A549 (cell line): Measurements from ENCODE around the gene BCAP31. TPM values are rescaled to one million over a fixed set of nuclear protein-coding genes. Genes with fewer than 3 reads are reported as not detected.

Experiments used
- ATAC-seq, 2 experiments: fragments of 200-7000 bp in 1 of 2; fragments of >200 bp in 1 of 2; cut with Nextera tagmentation in 1 of 2; cut with Tn5 transposase in 1 of 2; 3 replicates each; pipeline versions ENCODE4 v1.8.0 to v1.9.1; 2018 to 2020; ENCODE audit warnings: mild to moderate bottlenecking in 1 of 2, moderate library complexity in 1 of 2
- CTCF ChIA-PET: fragments of 300-600 bp; sonication (Branson Sonifier 250); formaldehyde crosslinking; extraction: SDS; loops from one replicate; lab custom pipeline; 2021; ENCODE audit warnings: antibody characterized with exemption, inconsistent platforms; lab: Yijun Ruan, JAX
- POLR2A ChIA-PET: fragments of 350-600 bp; formaldehyde crosslinking; extraction: SDS; loops from one replicate; lab custom pipeline; 2021; ENCODE audit warnings: antibody characterized with exemption, inconsistent platforms; lab: Yijun Ruan, JAX
- DNase-seq, 2 experiments: peaks; one replicate each; pipeline versions ENCODE4 v3.0.0 to v3.0.0-alpha.2; 2011 to 2016; ENCODE audit warnings: low read depth in 1 of 2, low spot score in 1 of 2
- FAIRE-seq: peaks from 2 replicates; lab custom pipeline; 2011; peaks lifted over from hg19 to GRCh38; lab: Jason Lieb, UNC
- H3K27ac ChIP-seq, 2 experiments: fragments of >200 bp; sonication (Bioruptor Twin); formaldehyde crosslinking; 3 replicates each; pipeline ENCODE4 v1.5.1; 2016 to 2017
- H3K4me1 ChIP-seq: fragments of >200 bp; sonication (Bioruptor Twin); formaldehyde crosslinking; 3 replicates; pipeline ENCODE4 v1.6.1; 2016
- H3K4me2 ChIP-seq: fragments of >200 bp; sonication (Bioruptor Twin); formaldehyde crosslinking; 3 replicates; pipeline ENCODE4 v1.6.1; 2016
- H3K4me3 ChIP-seq: fragments of >200 bp; sonication (Bioruptor Twin); formaldehyde crosslinking; 3 replicates; pipeline ENCODE4 v1.5.1; 2016
- H3K9me3 ChIP-seq: fragments of >200 bp; sonication (Bioruptor Twin); formaldehyde crosslinking; 3 replicates; pipeline ENCODE4 v1.6.1; 2016
- CBX8 ChIP-seq: fragments of 200-600 bp; sonication (generic); IDR thresholded peaks from 2 replicates; pipeline ENCODE4 v1.6.1; 2016
- CHD2 ChIP-seq: fragments of 150-350 bp; IDR thresholded peaks from 2 replicates; pipeline ENCODE4 v1.6.1; 2014; ENCODE audit warnings: low read length; ENCODE audit not compliant: partially characterized antibody
- CTCF ChIP-seq: fragments of >200 bp; sonication (Bioruptor Twin); formaldehyde crosslinking; IDR thresholded peaks from 3 replicates; pipeline ENCODE4 v1.5.1; 2016
- E2F6 ChIP-seq: IDR thresholded peaks from 2 replicates; pipeline ENCODE4 v1.6.1; 2012; ENCODE audit warnings: low read depth, borderline replicate concordance
- ELK1 ChIP-seq: fragments of 150-350 bp; IDR thresholded peaks from 2 replicates; pipeline ENCODE4 v1.6.1; 2014; ENCODE audit warnings: low read depth, mild to moderate bottlenecking, low read length
- ESRRA ChIP-seq: fragments of 150-350 bp; IDR thresholded peaks from 2 replicates; pipeline ENCODE4 v1.6.1; 2014; ENCODE audit warnings: mild to moderate bottlenecking, low read length, borderline replicate concordance
- GATA3 ChIP-seq: IDR thresholded peaks from 2 replicates; pipeline ENCODE4 v1.6.1; 2012; ENCODE audit warnings: borderline replicate concordance
- HDAC2 ChIP-seq: fragments of 200-600 bp; sonication (generic); IDR thresholded peaks from 2 replicates; pipeline ENCODE4 v1.6.1; 2016
- HES2 ChIP-seq: fragments of >200 bp; sonication (Bioruptor Twin); formaldehyde crosslinking; IDR thresholded peaks from 2 replicates; pipeline ENCODE4 v1.6.1; 2016
- HOXB13 ChIP-seq: fragments of 250-450 bp; sonication (Bioruptor Pico); IDR thresholded peaks from 2 replicates; pipeline ENCODE4 v1.5.0; 2020; ENCODE audit warnings: low read depth, mild to moderate bottlenecking, moderate library complexity
- HOXB5 ChIP-seq: fragments of 250-450 bp; sonication (Bioruptor Pico); IDR thresholded peaks from 2 replicates; pipeline ENCODE4 v1.5.0; 2020; ENCODE audit warnings: mild to moderate bottlenecking, moderate library complexity
- JUN ChIP-seq, 2 experiments: fragments of >200 bp; sonication (Bioruptor Twin); formaldehyde crosslinking; IDR thresholded peaks; 2 replicates in 1 of 2; 3 replicates in 1 of 2; pipeline ENCODE4 v1.6.1; 2016 to 2017
- KDM1A ChIP-seq: fragments of 200-600 bp; sonication (generic); IDR thresholded peaks from 2 replicates; pipeline ENCODE4 v1.6.1; 2016; ENCODE audit warnings: low read depth, mild to moderate bottlenecking
- MAX ChIP-seq: IDR thresholded peaks from 2 replicates; pipeline ENCODE4 v1.6.1; 2012
- MAZ ChIP-seq: fragments of 150-350 bp; IDR thresholded peaks from 2 replicates; pipeline ENCODE4 v1.6.1; 2014; ENCODE audit warnings: antibody characterized with exemption, low read depth, low read length, borderline replicate concordance
- PBX3 ChIP-seq: IDR thresholded peaks from 2 replicates; pipeline ENCODE4 v1.6.1; 2012
- PHF8 ChIP-seq: fragments of 200-600 bp; sonication (generic); IDR thresholded peaks from 2 replicates; pipeline ENCODE4 v1.6.1; 2016; ENCODE audit warnings: low read depth, mild to moderate bottlenecking, antibody characterized with exemption, moderate library complexity, borderline replicate concordance
- POLR2A ChIP-seq: IDR thresholded peaks from 2 replicates; pipeline ENCODE4 v1.6.1; 2012; ENCODE audit warnings: mild to moderate bottlenecking, low read length
- RAD21 ChIP-seq, 2 experiments: fragments of >200 bp in 1 of 2; sonication (Bioruptor Twin) in 1 of 2; formaldehyde crosslinking in 1 of 2; IDR thresholded peaks in 1 of 2; conservative IDR thresholded peaks in 1 of 2; 2 replicates in 1 of 2; 3 replicates in 1 of 2; pipeline ENCODE4 v1.6.1; 2012 to 2018; ENCODE audit warnings: inconsistent platforms in 1 of 2
- RCOR1 ChIP-seq: fragments of 150-350 bp; IDR thresholded peaks from 2 replicates; pipeline ENCODE4 v1.6.1; 2014; ENCODE audit warnings: antibody characterized with exemption, low read length, low read depth
- REST ChIP-seq: fragments of 200-600 bp; sonication (generic); IDR thresholded peaks from 2 replicates; pipeline ENCODE4 v1.6.1; 2016; ENCODE audit warnings: antibody characterized with exemption, mild to moderate bottlenecking, moderate library complexity
- RFX5 ChIP-seq: fragments of 450-650 bp; IDR thresholded peaks from 2 replicates; pipeline ENCODE4 v1.7.1; 2014; ENCODE audit warnings: antibody characterized with exemption, mild to moderate bottlenecking, moderate library complexity
- RNF2 ChIP-seq: fragments of 200-600 bp; sonication (generic); IDR thresholded peaks from 2 replicates; pipeline ENCODE4 v1.6.1; 2016; ENCODE audit warnings: low read depth, mild to moderate bottlenecking, antibody characterized with exemption, moderate library complexity, borderline replicate concordance
- SMC3 ChIP-seq: fragments of >200 bp; sonication (Bioruptor Twin); formaldehyde crosslinking; IDR thresholded peaks from 3 replicates; pipeline ENCODE4 v1.6.1; 2018; ENCODE audit warnings: inconsistent platforms
- SREBF2 ChIP-seq: fragments of 450-650 bp; IDR thresholded peaks from 2 replicates; pipeline ENCODE4 v1.6.1; 2014; ENCODE audit warnings: mild to moderate bottlenecking, moderate library complexity
- ZC3H11A ChIP-seq: fragments of 450-650 bp; IDR thresholded peaks from 2 replicates; pipeline ENCODE4 v1.6.1; 2014; ENCODE audit warnings: antibody characterized with exemption, mild to moderate bottlenecking
- WGBS: methylation state at CpG from one replicate; pipeline ENCODE4 v1.1.6; 2017; ENCODE audit errors: missing lambda C conversion rate; 5-methylcytosine and 5-hydroxymethylcytosine counted together
- polyA plus RNA-seq, 4 experiments: library from polyadenylated mRNA; depleted of rRNA in 3 of 4; stranded (reverse); fragments of >200 nt; fragmentation: RNase III in 1 of 4; extraction: RNeasy Plus Mini Kit Qiagen cat#74134 plus additional on column Dnase treatment in 1 of 4; gene quantifications; 2 replicates in 3 of 4; 3 replicates in 1 of 4; pipeline ENCODE4 v1.2.3, GENCODE V29; 2011 to 2017

BCAP31 gene
- polyA plus RNA-seq, 2 of the 4 experiments (the other 2 are of a cell fraction): 217 to 349 TPM

GRCh38 chrX:153662266-153662665, 61.9 kb downstream of the BCAP31 start:
- Histone ChIP-seq H3K9me3 (no peaks in the 10 kb centered on the region; the same call in 2 of the 3 replicates), H3K27ac (peak overlapping the region in 1 of 2 experiments; percentile 57; a peak in 3 of 6 replicates), H3K4me1 (no peaks in the 10 kb centered on the region), H3K4me3 (peak overlapping the region; percentile 22; the same call in 2 of the 3 replicates), H3K4me2 (peak overlapping the region; percentile 64)
- POLR2A ChIA-PET: no interaction called here
- FAIRE-seq (no peak), DNase-seq (peak in 1 of 2 experiments; percentile 77), ATAC-seq (peak; percentile 90 to 96)
- CTCF ChIA-PET: interaction anchor here (0.6 to 3.8 kb wide), 25 partner anchors 8 to 124 kb away, joined by 3 to 28 read pairs (median 5); partner anchors contain the start of genes DUSP9, PNCK and SLC6A8
- no peak for TF ChIP-seq POLR2A
- peak; percentile 72 for TF ChIP-seq SMC3
- TF ChIP-seq MAZ: no peak
- TF ChIP-seq PHF8: no peak
- no peak for TF ChIP-seq KDM1A
- no peak for TF ChIP-seq ZC3H11A
- TF ChIP-seq E2F6: no peak
- no peak for TF ChIP-seq RCOR1
- TF ChIP-seq REST: no peak
- TF ChIP-seq HES2: no peak
- TF ChIP-seq PBX3: no peak
- TF ChIP-seq SREBF2: no peak
- TF ChIP-seq GATA3: no peak
- TF ChIP-seq ESRRA: no peak
- TF ChIP-seq CHD2: no peak
- no peak for TF ChIP-seq HOXB5 (CRISPR knock-in tag)
- no peak for TF ChIP-seq RFX5
- TF ChIP-seq CTCF: peak; percentile 61
- TF ChIP-seq HDAC2: no peak
- TF ChIP-seq ELK1: no peak
- TF ChIP-seq HOXB13: no peak
- TF ChIP-seq MAX: peak; percentile 29; the same call in 1 of the 2 replicates
- no peak for TF ChIP-seq JUN (IDR thresholded peaks at IDR 0.05)
- TF ChIP-seq CBX8: no peak
- peak; percentile 26 to 41; a peak in 4 of 5 replicates for TF ChIP-seq RAD21 (conservative IDR thresholded peaks at IDR 0.05 in 1 of 2, IDR thresholded peaks at IDR 0.05 in 1 of 2)
- TF ChIP-seq RNF2: no peak
- 20% methylated on average over 2 of the region's 31 CpGs for WGBS
